TTC549 (cell line): ENCODE data around the gene NEMP1.
"Not testable (repeated sequence)": the region's sequence is repeated elsewhere in the genome, so short reads cannot be mapped to it uniquely, and the experiment has no call there.

ENCODE experiments used
- FAIRE-seq: peaks from 2 replicates; lab custom pipeline; 2012; peaks lifted over from hg19 to GRCh38; lab: Jason Lieb, UNC

The NEMP1 gene

DNA sequence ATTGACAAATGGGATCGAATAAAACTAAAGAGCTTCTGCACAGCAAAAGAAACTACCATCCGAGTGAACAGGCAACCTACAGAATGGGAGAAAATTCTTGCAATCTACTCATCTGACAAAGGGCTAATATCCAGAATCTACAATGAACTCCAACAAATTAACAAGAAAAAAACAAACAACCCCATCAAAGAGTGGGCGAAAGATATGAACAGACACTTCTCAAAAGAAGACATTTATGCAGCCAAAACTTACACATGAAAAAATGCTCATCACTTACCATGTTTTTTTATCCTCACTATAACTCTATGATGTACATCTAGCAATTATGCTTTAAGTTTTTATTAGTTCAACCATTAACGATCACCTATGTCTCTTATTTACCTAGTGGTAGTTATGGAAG lies 24.7 kb downstream of the NEMP1 start:
- not testable (repeated sequence) for FAIRE-seq

DNA sequence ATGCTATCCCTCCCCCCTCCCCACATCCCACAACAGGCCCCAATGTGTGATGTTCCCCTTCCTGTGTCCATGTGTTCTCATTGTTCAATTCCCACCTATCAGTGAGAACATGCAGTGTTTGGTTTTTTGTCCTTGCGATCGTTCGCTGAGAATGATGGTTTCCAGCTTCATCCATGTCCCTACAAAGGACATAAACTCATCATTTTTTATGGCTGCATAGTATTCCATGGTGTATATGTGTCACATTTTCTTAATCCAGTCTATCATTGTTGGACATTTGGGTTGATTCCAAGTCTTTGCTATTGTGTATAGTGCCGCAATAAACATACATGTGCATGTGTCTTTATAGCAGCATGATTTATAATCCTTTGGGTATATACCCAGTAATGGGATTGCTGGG lies 25.4 kb downstream of the NEMP1 start:
- FAIRE-seq, result not testable (repeated sequence)

DNA sequence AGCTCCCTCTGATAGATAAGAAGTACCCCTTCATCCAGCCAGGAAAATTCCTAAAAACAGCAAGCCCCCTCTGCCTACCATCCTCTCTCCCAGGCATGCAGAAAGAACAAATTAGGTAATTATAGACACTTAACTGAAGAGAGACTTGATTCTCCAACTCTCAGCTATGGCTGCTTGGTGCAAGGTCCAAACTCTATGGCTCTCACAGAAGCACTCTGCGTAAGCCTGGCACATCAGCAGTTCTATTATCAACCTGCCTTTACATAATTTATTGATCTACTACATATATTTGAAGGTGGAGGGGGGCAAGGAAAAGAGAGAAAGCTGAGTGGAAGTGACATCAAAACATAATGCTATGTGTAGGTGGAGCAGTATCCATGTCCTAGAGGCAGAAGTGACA lies 27.6 kb downstream of the NEMP1 start:
- no peak for FAIRE-seq

DNA sequence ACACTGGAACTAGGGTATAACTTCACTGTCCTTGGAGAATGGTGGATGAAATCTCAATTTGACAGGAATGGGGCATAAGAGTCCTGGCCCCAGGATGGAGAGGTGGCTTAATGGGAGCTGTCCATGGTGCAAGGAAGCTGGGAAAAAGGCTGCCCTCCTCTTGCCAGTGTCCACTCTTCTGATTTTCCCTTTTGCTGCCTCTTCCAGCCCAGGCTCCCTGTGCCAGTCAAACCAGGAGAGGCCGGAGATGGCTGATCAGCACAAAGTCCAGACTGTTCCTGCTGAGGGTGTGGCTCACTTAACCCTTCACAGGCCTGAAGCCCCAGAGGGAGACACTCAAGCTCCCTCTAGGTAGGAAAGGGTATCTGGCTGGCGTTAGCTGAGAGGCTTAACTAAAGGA lies 28.7 kb downstream of the NEMP1 start, which contains the start of gene MYO1A:
MYO1A (minus strand) TSS at position 240 of the 400 bp plus-strand sequence. CDS start 1,806 bp downstream, outside the sequence.
- FAIRE-seq, result no peak

DNA sequence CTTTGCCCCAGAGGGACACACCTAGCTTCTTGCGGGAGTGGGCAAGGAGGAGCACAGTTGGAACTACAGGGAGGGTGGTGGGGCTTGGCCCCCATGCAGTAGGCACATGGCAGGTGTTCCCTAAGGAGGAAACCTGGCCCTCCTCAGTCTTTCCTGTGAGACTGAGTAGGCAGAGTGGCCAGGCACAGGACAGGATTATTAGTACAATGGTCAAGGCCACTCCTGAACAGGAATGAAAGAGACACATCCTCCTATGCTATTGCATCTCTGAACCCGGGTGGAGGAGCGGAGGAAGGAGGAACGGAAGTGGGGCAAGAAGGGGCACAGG lies 29.5 kb downstream of the NEMP1 start:
- FAIRE-seq, result no peak

DNA sequence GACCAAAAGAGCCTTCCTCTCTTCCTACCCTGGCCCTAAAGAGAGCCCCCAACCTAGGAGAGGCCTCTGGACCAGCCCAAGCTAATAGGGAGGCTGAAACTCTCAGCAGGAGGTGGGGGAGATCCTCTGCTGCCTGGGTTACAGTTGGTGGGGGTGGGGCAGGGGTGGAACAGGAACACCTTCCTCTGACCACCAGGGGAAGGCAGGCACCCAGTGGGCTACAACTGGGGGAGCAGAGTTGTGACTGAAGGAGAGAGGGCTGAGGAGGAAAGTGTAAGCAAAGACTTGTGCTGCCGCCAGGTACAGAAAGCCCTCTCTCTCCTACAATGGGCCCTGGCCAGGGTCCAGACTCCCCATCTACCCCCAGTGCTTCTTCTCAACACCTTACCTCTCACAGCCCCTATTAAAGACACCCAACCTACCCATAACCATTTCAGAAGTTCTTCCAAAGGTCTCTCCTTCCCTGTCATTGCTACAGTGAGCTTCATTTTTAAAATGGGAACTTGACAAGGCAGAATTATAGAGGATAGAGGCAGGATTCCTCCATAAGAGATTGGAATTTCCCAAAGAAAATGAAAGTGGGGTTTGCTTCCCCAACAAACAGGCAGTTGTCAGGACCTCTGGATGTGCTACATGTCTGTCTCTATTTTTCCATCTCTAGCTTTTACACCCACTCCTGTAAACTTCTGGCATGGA lies 30.0 kb downstream of the NEMP1 start:
- FAIRE-seq, result no peak

DNA sequence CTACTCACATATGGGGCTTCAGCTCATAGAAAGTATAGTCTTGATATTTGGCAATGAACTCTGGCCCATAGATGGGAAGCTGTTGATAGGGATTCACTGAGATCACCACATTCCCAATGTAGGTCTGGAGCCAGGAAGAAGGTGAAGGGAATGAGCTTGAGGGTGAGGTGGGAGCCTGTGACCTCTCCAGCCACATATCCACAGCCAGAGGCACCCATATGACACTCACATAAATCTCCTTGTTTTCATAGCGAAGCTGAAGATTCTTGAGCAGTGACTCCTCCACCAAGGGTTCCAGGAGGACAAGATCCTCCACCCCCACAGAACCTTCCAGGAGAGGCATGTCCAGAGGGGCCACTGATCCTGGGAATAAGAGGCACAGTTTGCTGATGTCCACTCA lies 30.6 kb downstream of the NEMP1 start:
- no peak for FAIRE-seq

DNA sequence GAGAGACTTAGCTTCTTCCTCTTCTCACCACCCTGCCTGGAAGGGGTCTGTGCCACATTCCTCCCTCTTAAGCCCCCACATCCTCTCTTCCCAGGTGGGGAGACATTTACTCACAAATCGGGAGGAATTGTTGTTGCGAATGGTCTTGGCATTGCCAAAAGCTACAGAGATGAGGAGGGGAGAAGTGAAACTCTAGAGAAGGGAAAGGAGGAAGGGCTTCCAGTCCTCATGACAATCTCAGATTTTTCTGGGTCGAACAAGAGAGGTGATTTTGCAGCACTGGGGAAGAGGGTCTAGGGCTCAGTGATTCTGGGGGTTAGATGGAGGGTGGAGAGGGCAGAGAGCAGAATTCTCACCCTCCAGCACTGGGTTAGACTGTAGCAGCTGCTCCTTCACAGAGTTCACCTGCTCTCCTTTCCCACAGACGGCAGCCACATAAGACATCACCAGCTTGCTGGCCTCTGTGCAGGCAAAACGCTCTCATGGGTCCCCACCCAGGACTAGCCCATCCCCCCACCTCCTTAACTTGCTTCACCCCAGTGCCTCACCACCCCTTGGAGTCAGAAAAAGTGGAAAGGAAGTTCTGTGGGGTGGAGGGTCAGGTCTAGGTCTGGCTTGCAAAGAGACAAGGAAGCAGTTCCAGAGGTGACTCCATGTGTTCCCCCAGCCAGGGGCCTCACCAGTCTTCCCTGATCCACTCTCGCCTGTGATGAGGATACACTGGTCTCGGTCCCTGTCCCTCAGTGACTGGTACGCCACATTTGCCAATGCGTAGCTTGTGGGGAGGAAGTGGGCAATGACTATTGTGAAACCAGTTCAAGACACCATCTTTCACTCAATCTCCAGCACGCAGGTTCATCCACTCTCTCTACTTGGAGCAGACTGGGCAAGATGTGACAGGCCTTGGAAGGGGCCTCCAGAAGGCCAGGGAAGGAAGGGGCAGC lies 31.4 kb downstream of the NEMP1 start:
- FAIRE-seq, result no peak

DNA sequence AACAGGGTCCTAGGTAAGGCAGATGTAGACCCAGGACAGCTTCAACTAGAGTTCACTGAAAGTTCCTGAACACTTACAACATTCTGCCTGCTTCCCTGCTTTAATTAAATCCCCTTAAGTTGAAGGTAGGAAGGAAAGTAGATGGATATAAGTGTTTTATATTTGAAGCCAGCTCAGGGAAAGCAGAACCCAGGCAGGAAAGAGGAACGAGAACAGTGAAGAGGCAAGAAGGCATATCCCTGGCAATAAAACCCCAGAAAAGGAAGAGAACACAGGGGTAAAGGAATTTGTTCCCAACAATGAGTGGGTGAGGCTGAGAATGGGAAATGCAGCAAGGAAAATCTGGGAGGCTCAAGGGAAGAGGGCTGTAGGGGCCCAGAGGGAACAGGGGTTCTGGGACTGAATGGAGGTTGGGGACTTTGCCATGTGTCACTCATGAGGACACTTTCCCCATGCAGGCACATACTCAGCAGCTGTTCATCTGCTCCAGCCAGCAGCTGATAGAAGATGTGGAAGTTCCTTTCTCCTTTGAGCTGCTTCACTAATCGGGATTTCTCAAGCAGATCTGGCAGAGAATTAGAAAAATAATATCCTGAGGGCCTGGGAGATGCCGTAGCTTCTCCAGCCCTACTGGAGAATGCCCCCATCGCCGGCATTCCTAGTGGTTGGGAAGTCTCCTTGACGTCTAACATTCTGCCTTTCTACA lies 32.4 kb downstream of the NEMP1 start:
- no peak for FAIRE-seq

DNA sequence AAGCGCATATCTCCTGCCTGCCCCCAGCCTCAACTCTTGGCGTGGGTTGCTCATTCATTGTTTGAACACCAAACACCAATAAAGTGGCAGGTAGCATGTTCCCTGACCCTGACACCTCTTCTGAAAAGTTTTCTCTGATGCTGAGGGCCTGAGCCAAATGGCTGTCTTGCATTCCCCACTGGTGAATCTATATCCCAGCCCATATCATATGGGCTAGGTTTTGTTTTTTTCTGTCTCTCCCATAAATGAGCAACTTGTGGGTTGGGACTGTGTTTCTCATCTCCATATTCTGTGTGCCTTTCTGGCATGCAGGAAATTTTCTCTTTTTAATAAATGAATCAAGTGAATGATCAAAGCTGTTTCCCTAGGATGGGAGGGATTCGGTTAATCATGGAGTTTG lies 33.7 kb downstream of the NEMP1 start:
- no peak for FAIRE-seq

DNA sequence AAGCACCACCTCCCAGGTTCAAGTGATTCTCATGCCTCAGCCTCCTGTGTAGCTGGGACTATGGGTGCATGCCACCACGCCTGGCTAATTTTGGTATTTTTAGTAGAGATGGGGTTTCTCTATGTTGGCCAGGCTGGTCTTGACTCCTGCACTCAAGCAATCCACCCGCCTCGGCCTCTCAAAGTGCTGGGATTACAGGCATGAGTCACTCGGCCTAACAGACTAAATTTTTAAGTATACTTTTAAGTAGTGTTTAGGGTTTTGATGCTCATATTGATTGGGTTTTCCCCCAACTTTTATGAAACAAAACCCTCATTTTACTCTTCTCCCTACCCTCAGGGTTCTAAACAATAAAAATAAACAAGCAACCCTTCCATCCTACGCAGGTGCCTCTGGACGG lies 34.1 kb downstream of the NEMP1 start:
- FAIRE-seq, result no peak

DNA sequence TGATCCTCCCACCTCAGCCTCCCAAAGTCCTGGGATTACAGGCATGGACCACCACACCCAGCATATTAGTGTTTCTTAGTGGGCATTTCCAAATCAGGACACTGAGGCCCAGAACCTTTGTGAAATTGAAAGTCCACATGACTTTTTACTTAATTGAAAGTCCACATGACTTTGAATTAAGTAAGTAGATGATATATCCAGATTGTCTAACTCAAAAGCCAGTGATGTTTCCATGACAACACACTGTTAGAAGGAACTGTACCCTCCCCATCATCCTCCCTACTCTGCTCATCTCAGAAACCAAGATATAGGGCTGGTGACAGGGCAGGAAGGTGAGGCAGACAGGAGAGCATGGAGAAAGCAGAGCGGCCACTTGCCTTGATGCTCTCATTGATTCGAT lies 35.9 kb downstream of the NEMP1 start:
- FAIRE-seq, result no peak

DNA sequence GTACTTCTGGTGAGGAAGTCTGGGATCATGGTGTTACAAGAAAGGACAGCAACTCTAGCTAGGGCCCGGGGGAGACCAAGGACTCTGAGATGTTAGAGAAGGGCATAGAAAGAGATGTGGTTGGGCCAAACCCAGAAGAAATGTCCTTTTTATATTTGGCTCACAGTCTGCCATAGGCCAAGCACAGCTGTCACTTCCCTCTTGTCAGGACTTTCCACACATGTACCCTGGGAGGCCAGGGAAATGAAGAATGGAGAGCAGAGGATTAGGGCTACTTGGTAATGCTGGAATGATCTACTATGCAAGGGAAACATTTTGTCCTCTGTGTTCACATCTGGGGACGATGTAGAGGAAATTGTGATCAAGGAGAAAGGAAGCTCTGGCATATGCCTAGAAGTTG lies 37.8 kb downstream of the NEMP1 start:
- FAIRE-seq, result no peak

DNA sequence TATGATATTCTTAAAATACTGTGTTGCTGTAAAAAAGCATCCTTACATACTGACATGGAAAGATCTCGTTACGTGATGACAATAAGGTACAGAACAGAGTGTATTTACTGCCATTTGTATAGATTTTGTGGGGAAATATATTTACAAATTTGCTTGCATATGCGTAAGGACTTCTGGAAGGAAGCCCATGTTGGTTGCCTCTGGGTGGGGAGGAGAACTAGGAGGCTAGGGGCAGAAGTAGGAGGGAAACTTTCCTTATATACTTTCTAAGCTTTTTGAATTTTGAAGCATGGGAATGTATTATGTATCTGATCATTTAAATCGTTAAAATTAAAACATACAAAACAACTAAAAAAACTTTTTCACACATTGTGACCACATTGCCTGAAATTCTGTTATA lies 38.4 kb downstream of the NEMP1 start:
- no peak for FAIRE-seq

DNA sequence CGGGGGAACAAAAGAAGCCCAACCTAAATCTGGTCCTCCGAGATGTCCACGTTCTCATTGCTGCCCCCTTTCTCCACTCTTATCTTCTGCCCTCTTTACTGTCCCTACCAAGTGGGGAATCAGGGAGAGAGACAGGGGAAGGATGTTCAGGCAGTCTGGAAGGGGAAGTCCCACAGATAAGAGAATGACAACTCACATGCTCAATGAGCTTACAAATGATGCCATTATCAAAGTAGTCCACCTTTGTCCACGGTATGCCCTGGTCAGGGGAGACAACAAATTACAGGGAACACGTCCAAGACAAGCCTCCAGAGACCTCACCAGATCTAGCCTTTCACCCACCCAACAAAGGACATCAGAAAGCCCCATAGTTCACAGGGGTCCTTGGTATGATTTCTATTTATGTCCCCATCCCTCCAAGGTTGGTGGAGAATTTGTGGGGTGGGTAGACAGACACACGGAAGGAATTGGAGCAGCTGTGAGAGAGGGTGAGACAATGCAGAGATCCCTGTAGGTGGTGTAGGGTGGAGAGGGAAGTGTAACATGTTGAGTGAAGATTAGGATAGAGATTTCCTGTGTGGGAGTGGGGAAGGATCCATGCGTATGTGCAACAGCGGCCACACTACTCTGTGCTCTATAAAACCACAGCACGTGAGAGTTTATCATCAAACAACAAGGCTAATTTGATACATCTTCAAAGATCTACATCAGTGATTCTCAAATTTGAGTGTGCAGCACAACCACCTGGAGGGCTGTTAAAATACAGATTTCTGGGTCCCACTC lies 39.4 kb downstream of the NEMP1 start:
- no peak for FAIRE-seq

DNA sequence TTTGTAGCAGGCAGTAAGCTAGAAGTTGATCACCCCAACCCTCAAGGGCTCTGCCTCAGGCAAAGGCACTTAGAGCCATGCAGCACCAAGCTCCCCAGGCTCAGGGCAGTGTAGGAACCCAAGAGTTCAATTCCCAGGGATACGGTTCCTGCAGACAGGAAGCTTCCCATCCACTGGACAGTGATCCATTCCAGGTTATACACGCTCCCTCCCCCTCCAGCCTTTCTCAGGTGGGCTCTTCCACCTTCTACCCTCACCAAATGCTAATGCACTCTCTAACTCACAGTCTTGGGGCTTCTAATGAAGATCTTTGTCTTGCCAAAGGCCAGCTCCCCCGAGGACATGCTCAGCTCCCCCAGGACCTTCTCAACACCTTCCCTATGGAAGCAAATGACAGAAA lies 41.3 kb downstream of the NEMP1 start:
- FAIRE-seq, result no peak

DNA sequence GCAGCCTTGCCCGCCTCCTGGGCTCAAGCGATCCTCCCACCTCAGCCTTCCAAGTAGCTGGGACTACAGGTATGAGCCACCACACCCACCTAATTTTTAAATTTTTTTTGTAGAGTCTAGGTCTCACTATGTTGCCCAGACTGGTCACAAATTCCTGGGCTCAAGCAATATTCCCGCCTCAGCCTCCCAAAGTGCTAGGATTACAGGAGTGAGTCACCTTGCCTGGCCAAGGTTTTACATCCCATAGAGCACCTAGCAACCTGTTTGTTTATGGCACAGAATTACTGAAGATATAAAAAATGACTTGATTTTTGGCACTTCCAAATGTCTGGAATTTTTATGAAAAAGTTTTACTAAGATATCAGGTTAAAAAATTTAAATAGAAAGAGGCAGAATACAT lies 45.2 kb downstream of the NEMP1 start:
- no peak for FAIRE-seq

DNA sequence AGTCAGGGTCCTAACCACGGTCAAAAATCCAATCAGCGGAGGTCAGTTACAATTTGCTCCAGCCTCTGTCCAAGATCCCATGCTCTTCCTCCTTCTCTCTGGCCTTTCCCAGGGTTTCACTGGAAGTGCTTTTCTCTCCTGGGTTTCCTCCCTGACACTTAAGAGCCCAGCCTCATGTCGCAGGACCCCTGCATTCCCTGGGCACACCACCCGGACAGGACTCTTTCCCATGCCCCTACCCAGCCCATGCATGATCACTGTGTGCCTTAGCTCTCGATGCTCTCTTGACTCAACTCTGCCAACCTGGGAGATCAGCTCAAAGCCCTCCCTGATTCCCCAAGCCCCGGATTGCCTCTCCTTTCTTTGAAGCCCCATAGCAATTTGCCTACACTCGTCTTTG lies 46.8 kb downstream of the NEMP1 start:
- FAIRE-seq, result no peak

DNA sequence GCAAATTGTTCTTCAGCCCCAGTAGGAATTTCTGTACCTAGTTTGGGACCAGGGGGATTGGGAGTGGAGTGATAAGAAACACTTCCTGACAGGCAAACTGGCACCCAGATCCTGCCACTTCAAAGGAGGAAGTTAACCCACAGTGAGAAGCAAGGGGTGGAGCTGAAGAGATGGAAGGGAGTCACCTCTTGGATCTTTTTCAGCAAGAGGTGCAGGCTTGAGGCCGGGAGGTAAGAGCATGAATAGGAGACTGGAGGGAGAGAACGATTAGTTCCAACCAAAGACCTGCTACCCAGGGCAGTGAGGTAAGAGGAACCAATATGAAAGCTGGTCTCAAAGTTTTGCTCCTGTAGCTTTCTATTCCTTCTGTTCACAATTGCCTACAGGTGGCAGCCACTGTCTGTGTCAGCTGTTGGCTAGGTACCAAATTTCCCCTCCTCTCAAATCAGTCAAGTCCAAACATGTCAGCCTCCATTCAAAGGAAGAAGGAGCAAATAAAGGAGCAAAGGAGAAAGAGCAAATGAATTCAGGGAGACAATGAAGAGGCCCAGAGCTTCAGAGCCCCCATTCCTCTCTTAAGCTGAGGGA lies 47.4 kb downstream of the NEMP1 start:
- FAIRE-seq, result no peak

DNA sequence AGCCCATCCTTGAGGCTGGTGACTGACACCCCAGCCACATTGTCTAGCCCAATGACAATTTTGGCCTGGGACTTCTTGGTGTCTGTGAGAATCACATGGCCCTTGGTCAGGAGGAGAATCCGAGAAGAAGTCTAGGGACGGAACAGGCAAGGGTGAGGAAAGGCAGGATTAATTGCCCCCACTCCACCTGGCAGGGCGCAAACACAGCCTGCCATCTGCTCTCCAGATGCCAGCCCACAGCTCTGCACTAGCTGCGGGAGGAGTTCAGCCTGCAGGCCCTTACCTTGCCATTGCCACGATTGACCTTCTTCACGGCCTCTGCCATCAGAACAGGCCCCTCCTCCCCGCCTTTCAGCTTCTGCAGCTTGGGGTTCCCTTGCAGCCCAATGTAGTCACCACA lies 49.1 kb downstream of the NEMP1 start:
- FAIRE-seq, result no peak

DNA sequence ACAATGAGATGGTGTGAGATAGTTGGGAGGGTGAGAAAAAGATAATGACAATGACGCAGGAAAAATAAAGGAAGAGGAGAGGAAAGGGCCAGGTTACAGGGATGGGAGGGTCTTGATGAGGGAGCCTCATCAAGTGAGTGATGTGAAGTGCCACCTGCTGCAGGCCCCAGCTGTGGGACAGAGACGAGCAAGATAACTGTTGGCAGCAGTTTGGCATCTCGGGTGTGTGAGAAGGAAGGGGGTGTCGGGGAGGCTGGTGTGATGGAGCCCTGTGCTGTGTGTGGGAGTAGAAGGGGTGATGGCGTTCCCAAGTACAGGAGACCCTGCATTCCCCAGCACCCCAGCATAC lies 50.8 kb downstream of the NEMP1 start:
- FAIRE-seq, result no peak
